H9 (cell line): ENCODE measurements around the gene CTAGE1. TPM values are rescaled to one million over a fixed set of nuclear protein-coding genes. Genes with fewer than 3 reads are reported as not detected.

ENCODE experiments used
- DNase-seq: peaks from one replicate; pipeline ENCODE4 v3.0.0-alpha.2; 2017
- H2AFZ ChIP-seq: one replicate; pipeline ENCODE4 v1.6.1; 2013; ENCODE audit warnings: mild to moderate bottlenecking, low read length, control low read depth, moderate library complexity
- H2AK5ac ChIP-seq: 2 replicates; pipeline ENCODE4 v1.6.1; 2013; ENCODE audit warnings: low read length, control low read depth, mixed read lengths; ENCODE audit not compliant: insufficient read length
- H2BK120ac ChIP-seq: one replicate; pipeline ENCODE4 v1.6.1; 2013; ENCODE audit warnings: low read depth, mild to moderate bottlenecking, low read length, control low read depth, inconsistent platforms; ENCODE audit not compliant: poor library complexity, severe bottlenecking
- H2BK12ac ChIP-seq: 2 replicates; pipeline ENCODE4 v1.6.1; 2013; ENCODE audit warnings: low read length, control low read depth, mixed read lengths, low read depth; ENCODE audit not compliant: insufficient read length
- H2BK15ac ChIP-seq: 2 replicates; pipeline ENCODE4 v1.6.1; 2013; ENCODE audit warnings: low read depth, low read length, control low read depth
- H2BK20ac ChIP-seq: one replicate; pipeline ENCODE4 v1.6.1; 2013; ENCODE audit warnings: low read depth, mild to moderate bottlenecking, low read length, control low read depth, inconsistent platforms; ENCODE audit not compliant: poor library complexity, severe bottlenecking
- H2BK5ac ChIP-seq: 2 replicates; pipeline ENCODE4 v1.6.1; 2013; ENCODE audit warnings: low read length, control low read depth, mixed read lengths; ENCODE audit not compliant: insufficient read length
- H3K14ac ChIP-seq: 2 replicates; pipeline ENCODE4 v1.6.1; 2013; ENCODE audit warnings: low read length, control low read depth; ENCODE audit not compliant: insufficient read depth
- H3K18ac ChIP-seq: 2 replicates; pipeline ENCODE4 v1.6.1; 2013; ENCODE audit warnings: low read depth, mild to moderate bottlenecking, mixed read lengths, low read length, control low read depth; ENCODE audit not compliant: insufficient read length
- H3K23ac ChIP-seq: 2 replicates; pipeline ENCODE4 v1.6.1; 2013; ENCODE audit warnings: low read length, control low read depth, mixed read lengths, low read depth; ENCODE audit not compliant: insufficient read length
- H3K23me2 ChIP-seq: 2 replicates; pipeline ENCODE4 v1.6.1; 2013; ENCODE audit warnings: low read depth, mild to moderate bottlenecking, mixed read lengths, low read length, control low read depth; ENCODE audit not compliant: insufficient read length, poor library complexity, severe bottlenecking
- H3K27ac ChIP-seq: 2 replicates; pipeline ENCODE4 v1.5.1; 2013; ENCODE audit warnings: low read length, control low read depth, mixed read lengths, low read depth; ENCODE audit not compliant: insufficient read length
- H3K27me3 ChIP-seq: 2 replicates; pipeline ENCODE4 v1.6.1; 2013; ENCODE audit warnings: low read length, control low read depth, inconsistent platforms; ENCODE audit not compliant: insufficient read depth
- H3K4ac ChIP-seq: 2 replicates; pipeline ENCODE4 v1.6.1; 2013; ENCODE audit warnings: low read depth, mild to moderate bottlenecking, control low read depth, inconsistent platforms, low read length, moderate library complexity
- H3K4me1 ChIP-seq: 2 replicates; pipeline ENCODE4 v1.6.1; 2013; ENCODE audit warnings: low read length, control low read depth, inconsistent platforms; ENCODE audit not compliant: insufficient read depth
- H3K4me2 ChIP-seq: 2 replicates; pipeline ENCODE4 v1.6.1; 2013; ENCODE audit warnings: low read length, control low read depth, mixed read lengths; ENCODE audit not compliant: insufficient read length, insufficient read depth
- H3K56ac ChIP-seq: 2 replicates; pipeline ENCODE4 v1.6.1; 2013; ENCODE audit warnings: low read depth, mild to moderate bottlenecking, mixed read lengths, low read length, control low read depth; ENCODE audit not compliant: insufficient read length
- H3K79me1 ChIP-seq: 2 replicates; pipeline ENCODE4 v1.6.1; 2013; ENCODE audit warnings: low read depth, mild to moderate bottlenecking, moderate library complexity, low read length, control low read depth, inconsistent platforms; ENCODE audit not compliant: insufficient read depth, poor library complexity, severe bottlenecking
- H3K79me2 ChIP-seq: 2 replicates; pipeline ENCODE4 v1.6.1; 2013; ENCODE audit warnings: low read length, control low read depth, inconsistent platforms; ENCODE audit not compliant: insufficient read depth
- H3K9ac ChIP-seq: 2 replicates; pipeline ENCODE4 v1.6.1; 2013; ENCODE audit warnings: low read length, control low read depth, mixed read lengths; ENCODE audit not compliant: insufficient read length; ENCODE audit errors: extremely low read depth
- H3K9me3 ChIP-seq: one replicate; pipeline ENCODE4 v1.6.1; 2013; ENCODE audit warnings: low read depth, low read length, inconsistent platforms; ENCODE audit not compliant: control insufficient read depth
- H3T11ph ChIP-seq: one replicate; pipeline ENCODE4 v1.6.1; 2013; ENCODE audit warnings: mild to moderate bottlenecking, low read length, control low read depth, inconsistent platforms
- H4K20me1 ChIP-seq: one replicate; pipeline ENCODE4 v1.6.1; 2013; ENCODE audit not compliant: control insufficient read depth, insufficient read length, insufficient read depth
- H4K5ac ChIP-seq: 2 replicates; pipeline ENCODE4 v1.6.1; 2013; ENCODE audit warnings: low read depth, mild to moderate bottlenecking, mixed read lengths, low read length, control low read depth; ENCODE audit not compliant: insufficient read length
- H4K8ac ChIP-seq: replicated peaks from 2 replicates; pipeline ENCODE4 v1.6.1; 2013; ENCODE audit warnings: low read length, control low read depth, mixed read lengths, low read depth; ENCODE audit not compliant: insufficient read length
- H4K91ac ChIP-seq: 2 replicates; pipeline ENCODE4 v1.6.1; 2013; ENCODE audit warnings: low read depth, mild to moderate bottlenecking, moderate library complexity, mixed read lengths, low read length, control low read depth; ENCODE audit not compliant: insufficient read length
- H3K27ac Mint-ChIP-seq, 3 experiments: 2 replicates in 2 of 3; 3 replicates in 1 of 3; pipeline ENCODE4 v1.8.0; 2020 to 2021; ENCODE audit warnings: mixed read lengths in 3 of 3, mild to moderate bottlenecking in 1 of 3, moderate library complexity in 1 of 3
- H3K27me3 Mint-ChIP-seq: 2 replicates; pipeline ENCODE4 v1.8.0; 2021; ENCODE audit warnings: low read depth, mild to moderate bottlenecking, moderate library complexity, mixed read lengths
- H3K36me3 Mint-ChIP-seq, 3 experiments: 2 replicates in 2 of 3; 3 replicates in 1 of 3; pipeline ENCODE4 v1.8.0; 2020 to 2021; ENCODE audit warnings: low read depth in 3 of 3, mixed read lengths in 3 of 3; ENCODE audit not compliant: insufficient read depth in 1 of 3
- H3K4me1 Mint-ChIP-seq, 2 experiments: 2 replicates each; pipeline ENCODE4 v1.8.0; 2020; ENCODE audit warnings: mixed read lengths in 2 of 2
- H3K4me3 Mint-ChIP-seq, 2 experiments: 2 replicates in 1 of 2; 3 replicates in 1 of 2; pipeline ENCODE4 v1.8.0; 2020 to 2021; ENCODE audit warnings: mild to moderate bottlenecking in 2 of 2, mixed read lengths in 2 of 2, moderate library complexity in 1 of 2
- H3K9me3 Mint-ChIP-seq, 2 experiments: 2 replicates in 1 of 2; 3 replicates in 1 of 2; pipeline ENCODE4 v1.8.0; 2020; ENCODE audit warnings: mild to moderate bottlenecking in 2 of 2, mixed read lengths in 2 of 2, moderate library complexity in 1 of 2
- CTCF ChIP-seq: fragments of 200-600 bp; sonication (generic); conservative IDR thresholded peaks from 3 replicates; pipeline ENCODE4 v1.8.0; 2021; ENCODE audit warnings: antibody characterized with exemption, mild to moderate bottlenecking
- WGBS: extraction: QIAGEN DNeasy Blood & Tissue Kit; methylation state at CpG from one replicate; pipeline ENCODE4 v1.1.7; 2013; ENCODE audit warnings: missing lambda C conversion rate, low lambda C conversion rate, mixed read lengths; ENCODE audit not compliant: insufficient read length; ENCODE audit errors: extremely low coverage; 5-methylcytosine and 5-hydroxymethylcytosine counted together
- total RNA-seq: library from RNA; stranded (reverse); gene quantifications from 2 replicates; pipeline ENCODE4 v1.2.1, GENCODE V29; 2021

CTAGE1 gene
- total RNA-seq, 1 experiment from 2014 or later = not detected

- H4K8ac ChIP-seq = no peak overlapping the region
- no CpG with 5 or more reads among the region's 3 CpGs for WGBS
- H3K79me1 ChIP-seq = no peaks in the 10 kb centered on the region
- no peak overlapping the region for H2AFZ ChIP-seq
- H2BK120ac ChIP-seq = no peak overlapping the region
- Mint-ChIP-seq H3K4me1 (peaks cover 23 to 25% of the 10 kb centered on the region in 2 experiments), H3K27me3 (peaks cover 5% of the 10 kb centered on the region; the same call in 1 of the 2 replicates), H3K27ac (no peak overlapping the region), H3K9me3 (peaks cover 0 to 3% of the 10 kb centered on the region in 2 experiments; a peak in 3 of 5 replicates), H3K4me3 (no peak overlapping the region), H3K36me3 (peaks cover 0 to 4% (median 0%) of the 10 kb centered on the region in 3 experiments; a peak in 1 of 7 replicates)
- H3K4me2 ChIP-seq = no peak overlapping the region
- H3K4ac ChIP-seq = no peak overlapping the region
- no peak overlapping the region for H3K18ac ChIP-seq
- H3K9ac ChIP-seq = no peak overlapping the region
- H3T11ph ChIP-seq = no peak overlapping the region
- H3K14ac ChIP-seq = no peak overlapping the region
- no peak overlapping the region for H3K56ac ChIP-seq
- H2BK20ac ChIP-seq = no peak overlapping the region
- no peak overlapping the region for H4K91ac ChIP-seq
- no peaks in the 10 kb centered on the region for H3K27me3 ChIP-seq
- no peak overlapping the region for H3K27ac ChIP-seq
- no peaks in the 10 kb centered on the region; the same call in 1 of the 2 replicates for H3K4me1 ChIP-seq
- H2BK15ac ChIP-seq = no peak overlapping the region
- H3K79me2 ChIP-seq = no peaks in the 10 kb centered on the region
- no peaks in the 10 kb centered on the region for H4K20me1 ChIP-seq
- H2BK5ac ChIP-seq = no peak overlapping the region
- H3K23me2 ChIP-seq = no peaks in the 10 kb centered on the region
- H3K9me3 ChIP-seq = no peaks in the 10 kb centered on the region
- H2BK12ac ChIP-seq = no peak overlapping the region
- H2AK5ac ChIP-seq = no peak overlapping the region
- no peak overlapping the region for H4K5ac ChIP-seq
- no peak for DNase-seq
- no peak for TF ChIP-seq CTCF
- no peak overlapping the region for H3K23ac ChIP-seq
Observed at GRCh38 chr18:22466608-22467395, 49.1 kb upstream of the CTAGE1 start.
